Upper lobe of right lung (tissue), 1 donor: ENCODE measurements around the gene PRR23E. TPM values are rescaled to one million over a fixed set of nuclear protein-coding genes. Genes with fewer than 3 reads are reported as not detected.

Experiments used
- ATAC-seq: fragments of 200-7000 bp; cut with Tn5 transposase; one replicate; pipeline ENCODE4 v1.9.1; 2020; ENCODE audit warnings: mild to moderate bottlenecking, moderate library complexity
- DNase-seq: peaks from one replicate; pipeline ENCODE4 v3.0.0-alpha.2; 2020
- H3K27ac ChIP-seq: fragments of 200-600 bp; one replicate; pipeline ENCODE4 v1.8.0; 2022
- H3K27me3 ChIP-seq: fragments of 200-600 bp; one replicate; pipeline ENCODE4 v1.8.0; 2022; ENCODE audit warnings: mild to moderate bottlenecking
- H3K36me3 ChIP-seq: fragments of 200-600 bp; one replicate; pipeline ENCODE4 v1.8.0; 2022
- H3K4me1 ChIP-seq: fragments of 200-600 bp; one replicate; pipeline ENCODE4 v1.8.0; 2022
- H3K4me3 ChIP-seq: fragments of 200-600 bp; one replicate; pipeline ENCODE4 v1.8.0; 2022; ENCODE audit warnings: mild to moderate bottlenecking
- H3K9me3 ChIP-seq: fragments of 200-600 bp; one replicate; pipeline ENCODE4 v1.8.0; 2022
- intact Hi-C: fragments of 100-400 bp; cut with DNase I; formaldehyde crosslinking; loops from one replicate; pipeline ENCODE4 v1.11.0; 2022
- total RNA-seq: library from RNA; stranded (reverse); fragmentation: NEBNext Ultra II Directional; extraction: Animal tissue kit (Norgen Biotek cat#: 25700); gene quantifications from one replicate; pipeline ENCODE4 v1.2.1, GENCODE V29; 2021
- TF ChIP-seq, protein P1 (sequence below): fragments of 200-600 bp; IDR thresholded peaks from one replicate; pipeline ENCODE4 v1.8.0; 2022; ENCODE audit warnings: antibody characterized with exemption
- donor health status: DM: no; HTN: yes; CAD: no; lungs with severe emphysema.

The PRR23E gene
- total RNA-seq, 1 donor from 2014 or later = not detected

DNA sequence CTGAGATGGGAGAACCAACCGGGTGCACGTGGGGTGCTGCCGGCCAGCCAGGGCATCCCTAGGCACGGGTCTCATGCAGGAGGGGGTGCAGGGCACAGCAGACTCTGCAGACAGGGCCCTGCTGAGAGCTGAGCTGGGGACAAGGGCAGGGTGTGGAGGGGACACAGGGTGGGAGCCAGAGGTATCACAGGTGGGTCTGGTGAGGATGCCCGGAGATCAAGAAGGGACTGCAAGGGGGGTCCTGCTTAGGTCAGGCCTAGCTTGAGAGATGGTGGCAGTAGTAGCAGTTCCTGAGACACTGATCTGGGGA is 39.5 kb upstream of the PRR23E start:
- H3K4me1 ChIP-seq = no peaks in the 10 kb centered on the region
- no peaks in the 10 kb centered on the region for H3K9me3 ChIP-seq
- TF ChIP-seq, protein P1, sequence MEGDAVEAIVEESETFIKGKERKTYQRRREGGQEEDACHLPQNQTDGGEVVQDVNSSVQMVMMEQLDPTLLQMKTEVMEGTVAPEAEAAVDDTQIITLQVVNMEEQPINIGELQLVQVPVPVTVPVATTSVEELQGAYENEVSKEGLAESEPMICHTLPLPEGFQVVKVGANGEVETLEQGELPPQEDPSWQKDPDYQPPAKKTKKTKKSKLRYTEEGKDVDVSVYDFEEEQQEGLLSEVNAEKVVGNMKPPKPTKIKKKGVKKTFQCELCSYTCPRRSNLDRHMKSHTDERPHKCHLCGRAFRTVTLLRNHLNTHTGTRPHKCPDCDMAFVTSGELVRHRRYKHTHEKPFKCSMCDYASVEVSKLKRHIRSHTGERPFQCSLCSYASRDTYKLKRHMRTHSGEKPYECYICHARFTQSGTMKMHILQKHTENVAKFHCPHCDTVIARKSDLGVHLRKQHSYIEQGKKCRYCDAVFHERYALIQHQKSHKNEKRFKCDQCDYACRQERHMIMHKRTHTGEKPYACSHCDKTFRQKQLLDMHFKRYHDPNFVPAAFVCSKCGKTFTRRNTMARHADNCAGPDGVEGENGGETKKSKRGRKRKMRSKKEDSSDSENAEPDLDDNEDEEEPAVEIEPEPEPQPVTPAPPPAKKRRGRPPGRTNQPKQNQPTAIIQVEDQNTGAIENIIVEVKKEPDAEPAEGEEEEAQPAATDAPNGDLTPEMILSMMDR = no peak
- H3K4me3 ChIP-seq = no peak overlapping the region
- DNase-seq = no peak
- no peak overlapping the region for H3K27ac ChIP-seq
- H3K36me3 ChIP-seq = no peaks in the 10 kb centered on the region
- peaks cover 12% of the 10 kb centered on the region for H3K27me3 ChIP-seq
- ATAC-seq = no peak
- intact Hi-C loops = no loop called here

DNA sequence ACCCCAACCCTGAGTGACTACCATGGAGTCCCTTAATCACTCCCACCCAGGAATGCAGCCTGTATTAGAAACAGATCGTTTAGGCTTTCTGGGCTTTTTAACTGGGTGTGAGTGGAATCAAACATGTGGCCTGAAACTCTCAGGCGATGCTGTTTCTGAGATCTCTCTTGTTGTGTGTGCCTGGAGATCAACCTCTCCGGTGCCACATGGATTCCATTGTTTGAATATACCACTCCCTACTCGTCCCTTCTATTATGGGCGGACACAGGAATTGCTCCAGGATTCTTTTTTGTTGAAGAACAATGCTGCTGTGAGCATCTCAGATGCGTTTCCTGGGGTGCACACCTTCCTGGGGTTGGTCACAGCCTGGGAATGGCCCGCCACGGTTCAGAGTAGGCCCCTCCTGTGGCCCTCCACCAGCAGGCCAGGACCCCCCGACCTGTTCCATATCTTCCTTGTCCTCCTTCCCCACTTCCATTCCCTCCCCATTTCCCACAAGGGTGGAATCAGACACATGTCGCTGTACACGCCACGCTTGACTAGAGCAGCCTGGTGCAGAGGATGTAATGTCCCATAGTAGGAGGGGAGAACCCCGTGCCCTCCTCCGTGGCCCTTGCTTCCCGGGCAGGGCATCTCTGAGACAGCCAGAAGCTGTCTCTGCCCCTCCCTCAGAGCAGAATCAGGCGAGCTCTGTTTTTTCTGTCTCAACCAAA is 36.4 kb upstream of the PRR23E start:
- Histone ChIP-seq H3K27ac (no peak overlapping the region), H3K27me3 (peaks cover 17% of the 10 kb centered on the region), H3K36me3 (no peaks in the 10 kb centered on the region), H3K4me1 (no peaks in the 10 kb centered on the region), H3K4me3 (no peak overlapping the region), H3K9me3 (no peaks in the 10 kb centered on the region)
- TF ChIP-seq, protein P1 = no peak
- intact Hi-C loops = no loop called here
- ATAC-seq (no peak), DNase-seq (peak; percentile 34)

DNA sequence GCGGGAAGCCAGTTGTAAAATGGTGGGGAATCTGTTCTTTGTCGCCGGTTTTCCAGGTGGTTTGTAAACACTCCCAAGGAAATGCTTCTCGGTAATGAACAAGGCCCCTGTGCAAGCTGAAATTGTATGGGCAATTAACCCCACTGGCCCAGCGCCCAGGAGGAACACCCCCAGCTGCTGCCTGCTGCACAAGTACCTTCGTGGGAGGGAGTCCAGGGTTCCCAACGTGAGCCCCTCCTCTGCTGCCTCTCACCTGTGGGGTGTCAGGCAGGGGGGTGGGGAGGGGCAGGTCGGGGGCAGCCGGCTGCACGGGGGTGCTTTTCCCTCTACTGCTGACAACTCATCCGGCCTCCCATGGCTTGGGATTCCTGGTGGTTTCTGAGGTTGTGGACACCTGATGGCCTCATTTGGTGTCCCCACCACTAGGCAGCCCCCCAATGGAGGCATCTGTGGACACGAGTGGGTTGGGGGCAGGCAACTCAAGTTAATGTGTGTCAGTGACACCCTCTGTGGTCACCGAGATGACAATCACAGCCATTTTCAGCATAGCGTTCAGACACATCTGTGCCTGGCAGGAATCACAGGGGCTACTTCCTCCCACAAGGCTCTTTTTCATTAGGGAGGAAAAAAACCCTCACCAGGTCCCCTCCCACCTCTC is 35.6 kb upstream of the PRR23E start:
- DNase-seq (peak; percentile 41), ATAC-seq (no peak)
- Histone ChIP-seq H3K4me1 (no peaks in the 10 kb centered on the region), H3K4me3 (no peak overlapping the region), H3K9me3 (no peaks in the 10 kb centered on the region), H3K27me3 (peaks cover 17% of the 10 kb centered on the region), H3K36me3 (no peaks in the 10 kb centered on the region), H3K27ac (no peak overlapping the region)
- intact Hi-C loops = no loop called here
- TF ChIP-seq, protein P1 = no peak

DNA sequence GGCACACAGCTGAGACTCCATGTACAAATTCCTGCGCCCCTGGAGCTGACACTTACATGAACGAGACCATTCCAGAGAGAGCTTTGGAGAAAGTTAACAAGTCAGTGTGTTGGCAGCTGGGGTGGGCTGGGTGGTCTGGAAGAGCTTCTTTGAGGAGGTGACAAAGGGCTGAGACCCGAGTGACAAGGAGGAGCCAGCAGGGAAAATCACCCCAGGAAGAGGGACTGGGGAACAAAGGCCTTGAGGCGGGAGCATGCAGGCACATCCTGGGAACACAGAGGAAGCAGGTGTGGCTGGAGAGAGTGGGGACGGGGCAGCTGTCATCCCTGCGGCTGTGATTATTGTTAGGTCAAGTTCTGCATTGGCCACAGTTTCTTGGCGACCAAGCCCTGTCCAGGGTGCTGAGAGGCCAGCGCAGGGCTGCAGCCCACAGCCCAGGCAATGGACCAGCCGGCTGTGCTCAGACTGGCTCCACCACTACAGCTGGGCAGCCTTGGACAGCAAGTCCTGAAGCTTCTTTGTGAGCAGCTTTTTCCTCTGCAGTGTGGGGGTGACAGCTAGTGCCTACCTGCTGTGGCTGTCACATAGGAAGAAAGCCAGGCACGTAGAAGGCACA is 34.2 kb upstream of the PRR23E start:
- no peak overlapping the region for H3K27ac ChIP-seq
- DNase-seq = peak; percentile 52
- TF ChIP-seq, protein P1 = no peak
- intact Hi-C loops = no loop called here
- H3K4me3 ChIP-seq = no peak overlapping the region
- no peaks in the 10 kb centered on the region for H3K9me3 ChIP-seq
- peak; percentile 39 for ATAC-seq
- no peaks in the 10 kb centered on the region for H3K36me3 ChIP-seq
- no peaks in the 10 kb centered on the region for H3K4me1 ChIP-seq
- peaks cover 17% of the 10 kb centered on the region for H3K27me3 ChIP-seq

DNA sequence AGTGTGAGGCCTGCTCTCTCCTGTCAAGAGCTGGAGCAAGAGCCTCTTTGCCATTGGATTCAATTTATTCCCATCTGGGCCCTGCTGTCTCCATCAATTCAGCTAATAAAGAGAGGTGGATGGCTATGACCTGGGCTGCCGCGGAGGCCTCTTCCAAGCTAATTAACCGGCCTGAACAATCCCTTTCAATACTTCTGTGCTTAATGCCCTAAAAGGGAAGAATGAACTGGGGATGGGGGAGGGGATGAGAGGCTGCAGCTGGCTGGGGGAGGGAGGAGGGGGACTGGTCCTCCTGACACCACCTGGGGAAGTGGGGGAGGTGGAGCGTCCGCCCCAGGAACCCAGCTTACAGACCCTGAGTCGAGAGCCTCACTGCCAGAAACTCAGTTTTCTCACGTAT is 33.4 kb upstream of the PRR23E start:
- TF ChIP-seq, protein P1 = no peak

More for the DNA sequence above, 33.4 kb upstream of the PRR23E start:
- intact Hi-C loops = no loop called here
- no peak overlapping the region for H3K4me3 ChIP-seq
- no peaks in the 10 kb centered on the region for H3K36me3 ChIP-seq
- H3K27ac ChIP-seq = no peak overlapping the region
- H3K9me3 ChIP-seq = no peaks in the 10 kb centered on the region
- ATAC-seq (no peak), DNase-seq (no peak)
- peaks cover 17% of the 10 kb centered on the region for H3K27me3 ChIP-seq
- no peaks in the 10 kb centered on the region for H3K4me1 ChIP-seq
